Neuronal stem cell (in vitro differentiated cells): ENCODE data around the gene SARDH.

Experiments
- DNase-seq: peaks from one replicate; pipeline ENCODE4 v3.0.0-alpha.2; 2013; ENCODE audit warnings: low spot score
- H2AFZ ChIP-seq: one replicate; pipeline ENCODE4 v1.6.1; 2013; ENCODE audit warnings: mild to moderate bottlenecking, low read length, inconsistent platforms
- H2AK5ac ChIP-seq: 2 replicates; pipeline ENCODE4 v1.6.1; 2013; ENCODE audit warnings: low read depth, mild to moderate bottlenecking, inconsistent platforms, low read length, moderate library complexity, mixed read lengths
- H2BK120ac ChIP-seq: 2 replicates; pipeline ENCODE4 v1.6.1; 2013; ENCODE audit warnings: low read depth, mild to moderate bottlenecking, inconsistent platforms, low read length, moderate library complexity, mixed read lengths
- H2BK12ac ChIP-seq: one replicate; pipeline ENCODE4 v1.6.1; 2013; ENCODE audit warnings: low read length, inconsistent platforms
- H2BK15ac ChIP-seq: 2 replicates; pipeline ENCODE4 v1.6.1; 2013; ENCODE audit warnings: mild to moderate bottlenecking, low read length, inconsistent platforms, mixed read lengths
- H2BK5ac ChIP-seq: one replicate; pipeline ENCODE4 v1.6.1; 2013; ENCODE audit warnings: inconsistent platforms, mild to moderate bottlenecking, low read length, moderate library complexity
- H3K14ac ChIP-seq: one replicate; pipeline ENCODE4 v1.6.1; 2013; ENCODE audit warnings: low read length, inconsistent platforms
- H3K18ac ChIP-seq: 2 replicates; pipeline ENCODE4 v1.6.1; 2013; ENCODE audit warnings: low read length, inconsistent platforms
- H3K23ac ChIP-seq: 2 replicates; pipeline ENCODE4 v1.6.1; 2013; ENCODE audit warnings: low read depth, mild to moderate bottlenecking, mixed read lengths, low read length, inconsistent platforms; ENCODE audit not compliant: poor library complexity
- H3K27ac ChIP-seq: replicated peaks from 3 replicates; pipeline ENCODE4 v1.5.1; 2013; ENCODE audit warnings: low read length, inconsistent platforms
- H3K27me3 ChIP-seq, 3 experiments: 2 replicates each; pipeline ENCODE4 v1.6.1; 2013; ENCODE audit warnings: low read length in 3 of 3, mild to moderate bottlenecking in 2 of 3, inconsistent platforms in 1 of 3, low read depth in 1 of 3, mixed read lengths in 1 of 3, moderate library complexity in 1 of 3; ENCODE audit not compliant: control insufficient read depth in 3 of 3, insufficient read depth in 3 of 3
- H3K36me3 ChIP-seq, 2 donors: replicated peaks in 1 of 2; 2 replicates each; pipeline ENCODE4 v1.6.1; 2013; ENCODE audit warnings: low read length in 2 of 2; ENCODE audit not compliant: control insufficient read depth in 2 of 2, insufficient read depth in 2 of 2
- H3K4ac ChIP-seq: 2 replicates; pipeline ENCODE4 v1.6.1; 2013; ENCODE audit warnings: inconsistent platforms, mild to moderate bottlenecking, low read length, moderate library complexity
- H3K4me1 ChIP-seq, 2 donors: 1 replicate in 1 of 2; 2 replicates in 1 of 2; pipeline ENCODE4 v1.6.1; 2013; ENCODE audit warnings: low read length in 2 of 2, low read depth in 1 of 2; ENCODE audit not compliant: control insufficient read depth in 2 of 2, insufficient read depth in 1 of 2
- H3K4me2 ChIP-seq: one replicate; pipeline ENCODE4 v1.6.1; 2013; ENCODE audit warnings: mild to moderate bottlenecking, low read length, inconsistent platforms; ENCODE audit not compliant: insufficient read depth, poor library complexity, severe bottlenecking
- H3K4me3 ChIP-seq, 2 donors: 2 replicates each; pipeline ENCODE4 v1.5.1; 2013; ENCODE audit warnings: low read length in 2 of 2, mild to moderate bottlenecking in 2 of 2, inconsistent platforms in 1 of 2, moderate library complexity in 1 of 2
- H3K79me1 ChIP-seq: one replicate; pipeline ENCODE4 v1.6.1; 2013; ENCODE audit warnings: low read depth, mild to moderate bottlenecking, inconsistent platforms, low read length, moderate library complexity
- H3K9ac ChIP-seq: one replicate; pipeline ENCODE4 v1.6.1; 2013; ENCODE audit warnings: mild to moderate bottlenecking, low read depth, low read length, inconsistent platforms; ENCODE audit not compliant: poor library complexity
- H3K9me3 ChIP-seq, 2 donors: replicated peaks in 1 of 2; 2 replicates each; pipeline versions ENCODE3 to v1.6.1; 2013; ENCODE audit warnings: low read length in 2 of 2, mild to moderate bottlenecking in 2 of 2, inconsistent platforms in 1 of 2, low read depth in 1 of 2, mixed read lengths in 1 of 2, moderate library complexity in 1 of 2; ENCODE audit not compliant: control insufficient read depth in 2 of 2, insufficient read depth in 1 of 2
- H4K8ac ChIP-seq: one replicate; pipeline ENCODE4 v1.6.1; 2013; ENCODE audit warnings: low read depth, mild to moderate bottlenecking, inconsistent platforms, low read length, moderate library complexity
- H4K91ac ChIP-seq: one replicate; pipeline ENCODE4 v1.6.1; 2013; ENCODE audit warnings: low read length, low read depth, mild to moderate bottlenecking, inconsistent platforms; ENCODE audit not compliant: poor library complexity
- WGBS, 2 donors: extraction: QIAGEN DNeasy Blood & Tissue Kit; methylation state at CpG; one replicate each; pipeline ENCODE4 v1.1.7; 2013; ENCODE audit warnings: missing lambda C conversion rate in 2 of 2, mixed read lengths in 1 of 2; ENCODE audit not compliant: insufficient read length in 2 of 2, insufficient replicate concordance in 1 of 2; ENCODE audit errors: extremely low coverage in 2 of 2; 5-methylcytosine and 5-hydroxymethylcytosine counted together

SARDH gene

GRCh38 chr9:133780404-133780945 lies 42.3 kb upstream of the SARDH start:
- H2BK120ac ChIP-seq: no peak overlapping the region
- H3K14ac ChIP-seq: no peak overlapping the region
- H2BK5ac ChIP-seq: no peak overlapping the region
- no peak for DNase-seq
- peaks cover 27 to 91% of the 10 kb centered on the region in 2 donors for H3K36me3 ChIP-seq
- no peaks in the 10 kb centered on the region for H3K79me1 ChIP-seq
- no peak overlapping the region for H3K18ac ChIP-seq
- no peak overlapping the region for H3K4me3 ChIP-seq
- no peaks in the 10 kb centered on the region for H3K27me3 ChIP-seq
- H3K4ac ChIP-seq: no peak overlapping the region
- H2BK12ac ChIP-seq: no peak overlapping the region
- H3K4me1 ChIP-seq: peaks cover 3 to 5% of the 10 kb centered on the region in 2 donors
- no peak overlapping the region for H2AK5ac ChIP-seq
- WGBS, 2 donors: no CpG with 5 or more reads among the region's 15 CpGs
- H4K8ac ChIP-seq: no peak overlapping the region
- H2AFZ ChIP-seq: no peak overlapping the region
- H3K23ac ChIP-seq: no peak overlapping the region
- peaks cover 0 to 4% of the 10 kb centered on the region in 2 donors for H3K9me3 ChIP-seq
- H3K27ac ChIP-seq: no peak overlapping the region
- H3K4me2 ChIP-seq: no peak overlapping the region
- no peak overlapping the region for H4K91ac ChIP-seq
- no peak overlapping the region for H2BK15ac ChIP-seq
- H3K9ac ChIP-seq: peak overlapping the region; percentile 50

GRCh38 chr9:133779516-133780403 lies 41.6 kb upstream of the SARDH start:
- Histone ChIP-seq H3K79me1 (no peaks in the 10 kb centered on the region), H2BK120ac (no peak overlapping the region), H4K8ac (no peak overlapping the region), H3K14ac (no peak overlapping the region), H3K9me3 (peaks cover 0 to 4% of the 10 kb centered on the region in 2 donors), H3K4me1 (peaks cover 3 to 5% of the 10 kb centered on the region in 2 donors), H3K27me3 (no peaks in the 10 kb centered on the region), H3K23ac (no peak overlapping the region), H3K27ac (no peak overlapping the region), H3K36me3 (peaks cover 30 to 91% of the 10 kb centered on the region in 2 donors), H2BK15ac (no peak overlapping the region), H3K4me2 (no peak overlapping the region), H2BK12ac (peak overlapping the region; percentile 63), H2AK5ac (no peak overlapping the region), H3K4ac (no peak overlapping the region), H2BK5ac (no peak overlapping the region), H4K91ac (no peak overlapping the region), H3K18ac (no peak overlapping the region), H3K4me3 (peak overlapping the region in 1 of 2 donors; percentile 13), H3K9ac (no peak overlapping the region), H2AFZ (no peak overlapping the region)
- no CpG with 5 or more reads among the region's 19 CpGs for WGBS, 2 donors
- DNase-seq: no peak

- H3K18ac ChIP-seq: no peak overlapping the region
- H3K27me3 ChIP-seq: no peaks in the 10 kb centered on the region
- H3K23ac ChIP-seq: no peak overlapping the region
- no peak overlapping the region for H2AFZ ChIP-seq
- no peak for DNase-seq
- no peak overlapping the region for H2AK5ac ChIP-seq
- H3K27ac ChIP-seq: no peak overlapping the region
- H3K4me3 ChIP-seq: peak overlapping the region in 1 of 2 donors; percentile 13
- no peak overlapping the region for H4K8ac ChIP-seq
- H3K9ac ChIP-seq: no peak overlapping the region
- no peak overlapping the region for H2BK5ac ChIP-seq
- H3K14ac ChIP-seq: no peak overlapping the region
- peaks cover 36 to 91% of the 10 kb centered on the region in 2 donors for H3K36me3 ChIP-seq
- H3K79me1 ChIP-seq: no peaks in the 10 kb centered on the region
- no CpG with 5 or more reads among the region's 8 CpGs for WGBS, 2 donors
- H2BK12ac ChIP-seq: no peak overlapping the region
- H4K91ac ChIP-seq: no peak overlapping the region
- H3K9me3 ChIP-seq: peaks cover 0 to 10% of the 10 kb centered on the region in 2 donors
- no peak overlapping the region for H3K4ac ChIP-seq
- H3K4me2 ChIP-seq: no peak overlapping the region
- H2BK15ac ChIP-seq: no peak overlapping the region
- peaks cover 3 to 5% of the 10 kb centered on the region in 2 donors for H3K4me1 ChIP-seq
- H2BK120ac ChIP-seq: no peak overlapping the region
Observed at GRCh38 chr9:133779081-133779480, 40.9 kb upstream of the SARDH start.

GRCh38 chr9:133778336-133779013 lies 40.3 kb upstream of the SARDH start:
- H3K9ac ChIP-seq: no peak overlapping the region
- no peak overlapping the region for H2BK5ac ChIP-seq
- no peak overlapping the region for H2AK5ac ChIP-seq
- DNase-seq: no peak
- no peaks in the 10 kb centered on the region for H3K27me3 ChIP-seq
- peaks cover 0 to 13% of the 10 kb centered on the region in 2 donors for H3K9me3 ChIP-seq
- H2BK120ac ChIP-seq: no peak overlapping the region
- H3K18ac ChIP-seq: no peak overlapping the region
- no peak overlapping the region for H3K27ac ChIP-seq
- H3K4me2 ChIP-seq: no peak overlapping the region
- H2BK12ac ChIP-seq: no peak overlapping the region
- H2AFZ ChIP-seq: no peak overlapping the region
- H3K4me1 ChIP-seq: peaks cover 3 to 5% of the 10 kb centered on the region in 2 donors
- H3K79me1 ChIP-seq: no peaks in the 10 kb centered on the region
- no peak overlapping the region for H3K4me3 ChIP-seq
- H3K14ac ChIP-seq: no peak overlapping the region
- no CpG with 5 or more reads among the region's 20 CpGs for WGBS, 2 donors
- H2BK15ac ChIP-seq: no peak overlapping the region
- peaks cover 38 to 91% of the 10 kb centered on the region in 2 donors for H3K36me3 ChIP-seq
- H3K23ac ChIP-seq: no peak overlapping the region
- H3K4ac ChIP-seq: no peak overlapping the region
- H4K91ac ChIP-seq: no peak overlapping the region
- H4K8ac ChIP-seq: no peak overlapping the region
